Coronary artery (tissue), 2 donors: ENCODE data around the gene TTYH1.

Experiments used
- DNase-seq: peaks from one replicate; pipeline ENCODE4 v3.0.0-alpha.2; 2017; ENCODE audit warnings: low spot score
- H3K27ac ChIP-seq, 2 donors: fragments of 200-600 bp; sonication (generic); one replicate each; pipeline ENCODE4 v1.5.1; 2016 to 2019
- H3K4me3 ChIP-seq: fragments of 200-600 bp; sonication (generic); 2 replicates; pipeline ENCODE4 v1.5.1; 2016; ENCODE audit warnings: mild to moderate bottlenecking, moderate library complexity
- CTCF ChIP-seq: fragments of 200-600 bp; sonication (generic); IDR thresholded peaks from one replicate; pipeline ENCODE4 v1.5.1; 2019; ENCODE audit warnings: antibody characterized with exemption

Gene TTYH1

GRCh38 chr19:54459282-54460229 is 44.3 kb downstream of the TTYH1 start:
- H3K4me3 ChIP-seq, result no peak overlapping the region
- DNase-seq, result peak; percentile 71
- H3K27ac ChIP-seq, result peak overlapping the region in 1 of 2 donors; percentile 44
- TF ChIP-seq CTCF, result no peak

GRCh38 chr19:54460230-54461005 is 45.2 kb downstream of the TTYH1 start:
- peak overlapping the region in 1 of 2 donors; percentile 44 for H3K27ac ChIP-seq
- no peak for DNase-seq
- H3K4me3 ChIP-seq, result no peak overlapping the region
- TF ChIP-seq CTCF, result no peak

- Histone ChIP-seq H3K4me3 (no peak overlapping the region), H3K27ac (peak overlapping the region in 1 of 2 donors; percentile 9)
- DNase-seq, result no peak
- TF ChIP-seq CTCF, result no peak
These were observed 45.9 kb downstream of the TTYH1 start for GRCh38 chr19:54461210-54461609.

- no peak for DNase-seq
- H3K4me3 ChIP-seq, result no peak overlapping the region
- peak overlapping the region in 1 of 2 donors; percentile 100 for H3K27ac ChIP-seq
- TF ChIP-seq CTCF, result no peak
These were observed 46.3 kb downstream of the TTYH1 start for GRCh38 chr19:54461613-54462012.

- no peak for TF ChIP-seq CTCF
- Histone ChIP-seq H3K27ac (peak overlapping the region; percentile 88 to 100), H3K4me3 (peak overlapping the region; percentile 90)
- no peak for DNase-seq
These were observed 46.9 kb downstream of the TTYH1 start for GRCh38 chr19:54462047-54462654.

- peak; percentile 92 for DNase-seq
- Histone ChIP-seq H3K4me3 (peak overlapping the region; percentile 90), H3K27ac (peak overlapping the region; percentile 88 to 100)
- TF ChIP-seq CTCF, result no peak
These were observed 47.6 kb downstream of the TTYH1 start for GRCh38 chr19:54462655-54463530.
